GM18861 (cell line): ENCODE data around the gene CRADD.

Source experiments
- ATAC-seq: cut with Tn5 transposase; IDR thresholded peaks from one replicate; pipeline ENCODE4 v1.9.1; 2021; ENCODE audit not compliant: unreplicated experiment

Gene CRADD

GRCh38 chr12:93756288-93756687 lies 79.1 kb downstream of the CRADD start:
- no peak for ATAC-seq

- ATAC-seq, result no peak
Measured at GRCh38 chr12:93757792-93758694, 80.9 kb downstream of the CRADD start.

GRCh38 chr12:93758801-93759373 lies 81.7 kb downstream of the CRADD start:
- ATAC-seq, result no peak

- no peak for ATAC-seq
Measured at GRCh38 chr12:93759512-93760081, 82.4 kb downstream of the CRADD start.

- ATAC-seq, result no peak
Measured at GRCh38 chr12:93760275-93760875, 83.2 kb downstream of the CRADD start.

- no peak for ATAC-seq
Measured at GRCh38 chr12:93762059-93762719, 85.0 kb downstream of the CRADD start.

GRCh38 chr12:93762912-93763553 lies 85.9 kb downstream of the CRADD start:
- no peak for ATAC-seq

- ATAC-seq, result no peak
Measured at GRCh38 chr12:93763746-93764147, 86.6 kb downstream of the CRADD start.

GRCh38 chr12:93766371-93766770 lies 89.2 kb downstream of the CRADD start:
- no peak for ATAC-seq

GRCh38 chr12:93766796-93767523 lies 89.8 kb downstream of the CRADD start:
- no peak for ATAC-seq

- no peak for ATAC-seq
Measured at GRCh38 chr12:93767524-93767863, 90.3 kb downstream of the CRADD start.

GRCh38 chr12:93772003-93772700 lies 95.0 kb downstream of the CRADD start:
- no peak for ATAC-seq

GRCh38 chr12:93773122-93773871 lies 96.1 kb downstream of the CRADD start:
- ATAC-seq, result no peak

GRCh38 chr12:93776581-93777018 lies 99.4 kb downstream of the CRADD start:
- no peak for ATAC-seq

GRCh38 chr12:93777254-93777653 lies 100.1 kb downstream of the CRADD start:
- no peak for ATAC-seq

GRCh38 chr12:93778306-93778705 lies 101.1 kb downstream of the CRADD start:
- no peak for ATAC-seq

- ATAC-seq, result no peak
Measured at GRCh38 chr12:93778766-93779165, 101.6 kb downstream of the CRADD start.

GRCh38 chr12:93780101-93780641 lies 103.0 kb downstream of the CRADD start:
- no peak for ATAC-seq
